Measurements from ENCODE around the gene CLN6. TPM values are rescaled to one million over a fixed set of nuclear protein-coding genes. Genes with fewer than 3 reads are reported as not detected.

Gene CLN6
- total and polyA plus RNA-seq, 10 donors, result 9.8 to 38.6 (median 27.1) TPM

- Histone ChIP-seq H3K27ac (no peak overlapping the region), H3K9me3 (no peaks in the 10 kb centered on the region), H3K4me3 (no peak overlapping the region), H3K27me3 (replicated peaks in 1 of 7) (no peaks in the 10 kb centered on the region), H3K4me1 (peaks cover 10 to 27% (median 19%) of the 10 kb centered on the region in 6 donors), H3K36me3 (no peaks in the 10 kb centered on the region)
- 70 to 88% (median 82%) methylated on average over 5 of the region's 5 CpGs for WGBS, 5 donors
- intact Hi-C loops (cut with DNase I; ENCODE audit: low total_unique reads), result no loop called here
- no peak for DNase-seq
- TF ChIP-seq POLR2A (IDR thresholded peaks at IDR 0.05) (no peak), CTCF (IDR thresholded peaks at IDR 0.05 in 8 of 11, conservative IDR thresholded peaks at IDR 0.05 in 3 of 11) (no peak), POLR2AphosphoS5 (IDR thresholded peaks at IDR 0.05) (no peak)
These were observed 44.8 kb upstream of the CLN6 start for GRCh38 chr15:68274201-68274848.

GRCh38 chr15:68272721-68273271 is 43.3 kb upstream of the CLN6 start:
- no peak for TF ChIP-seq POLR2A (IDR thresholded peaks at IDR 0.05)
- 42 to 84% (median 80%) methylated on average over 1 of the region's 1 CpG for WGBS, 5 donors
- DNase-seq, result no peak
- Histone ChIP-seq H3K36me3 (no peaks in the 10 kb centered on the region), H3K27me3 (replicated peaks in 1 of 7) (no peaks in the 10 kb centered on the region), H3K27ac (no peak overlapping the region), H3K4me3 (no peak overlapping the region), H3K4me1 (peaks cover 5 to 15% (median 11%) of the 10 kb centered on the region in 6 donors), H3K9me3 (no peaks in the 10 kb centered on the region)
- intact Hi-C loops (cut with DNase I; ENCODE audit: low total_unique reads), result no loop called here

DNA sequence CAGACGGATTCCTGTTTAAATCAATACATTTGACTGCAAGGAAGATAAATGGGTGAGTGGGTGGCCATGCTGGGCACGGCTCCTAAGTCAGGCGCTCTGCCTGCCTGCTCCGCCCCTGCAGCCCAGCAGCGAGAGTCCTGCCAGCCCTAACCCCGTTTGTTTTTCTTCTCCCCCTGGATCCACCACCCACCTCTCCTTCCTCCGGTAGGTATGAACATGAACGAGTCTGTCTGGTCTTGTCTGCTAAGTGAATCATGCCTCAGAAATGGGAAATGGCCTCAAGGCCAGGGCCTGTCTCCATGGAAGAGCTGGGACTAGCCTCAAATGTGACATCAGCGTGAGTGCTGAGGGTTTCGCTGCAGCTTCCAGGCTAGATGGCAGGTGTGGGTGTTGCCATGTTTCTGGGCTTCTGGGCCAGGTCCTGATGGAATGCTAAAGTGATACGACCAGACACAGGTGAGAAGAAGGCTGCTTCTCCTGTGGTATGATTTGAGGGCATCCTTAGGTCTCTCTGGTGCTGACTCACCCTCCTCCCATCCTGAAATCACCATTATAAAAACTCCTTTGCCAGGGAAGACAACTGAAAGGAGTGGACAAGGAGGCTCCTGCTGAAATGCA is 42.4 kb upstream of the CLN6 start:
- H3K27ac ChIP-seq, result peak overlapping the region in 1 of 8 donors; percentile 11
- H3K4me1 ChIP-seq, result peaks cover 5 to 13% (median 10%) of the 10 kb centered on the region in 6 donors
- H3K4me3 ChIP-seq, result no peak overlapping the region
- H3K27me3 ChIP-seq (replicated peaks in 1 of 7), result peaks cover 0 to 4% (median 0%) of the 10 kb centered on the region in 7 donors
- no peak for DNase-seq
- intact Hi-C loops (cut with DNase I; ENCODE audit: low total_unique reads), result no loop called here
- no peaks in the 10 kb centered on the region for H3K9me3 ChIP-seq
- TF ChIP-seq POLR2A (IDR thresholded peaks at IDR 0.05) (no peak), POLR2AphosphoS5 (IDR thresholded peaks at IDR 0.05) (no peak)
- no peaks in the 10 kb centered on the region for H3K36me3 ChIP-seq
- 67 to 79% (median 76%) methylated on average over 11 of the region's 11 CpGs for WGBS, 5 donors

DNA sequence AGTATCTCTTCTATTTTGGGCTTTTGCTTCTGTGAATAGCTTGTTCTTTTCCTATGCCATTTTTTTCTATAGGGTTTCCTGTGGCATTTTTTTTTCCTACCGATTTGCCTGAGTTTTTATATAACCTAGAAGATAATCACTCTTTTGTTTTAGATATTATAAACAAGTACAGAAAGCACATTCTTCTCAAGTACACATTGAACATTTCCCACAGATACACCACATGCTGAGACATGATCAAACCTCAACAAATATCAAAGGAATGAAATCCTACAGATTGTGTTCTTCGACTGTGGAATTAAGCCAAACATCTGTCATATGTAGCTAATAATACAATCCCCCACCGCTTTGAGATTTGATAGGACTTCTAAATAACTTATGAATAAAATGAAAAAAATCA is 38.9 kb upstream of the CLN6 start:
- no peaks in the 10 kb centered on the region for H3K4me1 ChIP-seq
- WGBS, 5 donors, result 57 to 63% (median 59%) methylated on average over 3 of the region's 3 CpGs
- H3K27me3 ChIP-seq (replicated peaks in 1 of 7), result peaks cover 0 to 14% (median 3%) of the 10 kb centered on the region in 7 donors
- intact Hi-C loops (cut with DNase I; ENCODE audit: low total_unique reads), result no loop called here
- H3K36me3 ChIP-seq, result no peaks in the 10 kb centered on the region
- no peaks in the 10 kb centered on the region for H3K9me3 ChIP-seq
- no peak overlapping the region for H3K4me3 ChIP-seq
- TF ChIP-seq POLR2A (IDR thresholded peaks at IDR 0.05) (no peak), CTCF (IDR thresholded peaks at IDR 0.05 in 8 of 11, conservative IDR thresholded peaks at IDR 0.05 in 3 of 11) (no peak), POLR2AphosphoS5 (IDR thresholded peaks at IDR 0.05) (no peak)
- DNase-seq, result no peak
- no peak overlapping the region for H3K27ac ChIP-seq

- DNase-seq, result no peak
- peaks cover 0 to 17% (median 3%) of the 10 kb centered on the region in 7 donors for H3K27me3 ChIP-seq (replicated peaks in 1 of 7)
- TF ChIP-seq POLR2A (IDR thresholded peaks at IDR 0.05) (no peak), CTCF (IDR thresholded peaks at IDR 0.05 in 8 of 11, conservative IDR thresholded peaks at IDR 0.05 in 3 of 11) (no peak), POLR2AphosphoS5 (IDR thresholded peaks at IDR 0.05) (no peak)
- no peaks in the 10 kb centered on the region for H3K36me3 ChIP-seq
- H3K27ac ChIP-seq, result no peak overlapping the region
- no peaks in the 10 kb centered on the region for H3K4me1 ChIP-seq
- intact Hi-C loops (cut with DNase I; ENCODE audit: low total_unique reads), result no loop called here
- H3K9me3 ChIP-seq, result no peaks in the 10 kb centered on the region
- WGBS, 5 donors, result 82 to 92% (median 91%) methylated on average over 3 of the region's 3 CpGs
- H3K4me3 ChIP-seq, result no peak overlapping the region
These were observed 36.1 kb upstream of the CLN6 start for GRCh38 chr15:68265674-68266073.

Measured in spleen (tissue), 11 donors.